NCI-H526 (cell line): ENCODE data around the gene ASIC3.
A peak's percentile ranks its signal among the peaks of the same experiment; 100 is the strongest.

Source experiments
- DNase-seq, 2 experiments: peaks; one replicate each; lab custom pipeline; 2025; lab: John Stamatoyannopoulos, UW

Gene ASIC3

GRCh38 chr7:151085691-151086620, 37.6 kb downstream of the ASIC3 start, which contains the start of gene AGAP3:
TSS of gene AGAP3 (plus strand) at chr7:151086475. CDS start at chr7:151086742, 267 bp downstream.
- peak; percentile 68 to 93 for DNase-seq

GRCh38 chr7:151086802-151087244, 38.5 kb downstream of the ASIC3 start:
- DNase-seq: peak in 1 of 2 experiments; percentile 69

GRCh38 chr7:151087245-151088018, 39.1 kb downstream of the ASIC3 start:
- peak in 1 of 2 experiments; percentile 82 for DNase-seq

- DNase-seq: peak in 1 of 2 experiments; percentile 53
Measured at GRCh38 chr7:151088019-151088855, 39.9 kb downstream of the ASIC3 start.

- peak in 1 of 2 experiments; percentile 63 for DNase-seq
Measured at GRCh38 chr7:151088856-151089699, 40.7 kb downstream of the ASIC3 start.

GRCh38 chr7:151089893-151090730, 41.8 kb downstream of the ASIC3 start:
- no peak for DNase-seq

GRCh38 chr7:151091003-151091402, 42.7 kb downstream of the ASIC3 start:
- DNase-seq: no peak

GRCh38 chr7:151091431-151091830, 43.1 kb downstream of the ASIC3 start:
- peak in 1 of 2 experiments; percentile 31 for DNase-seq

- no peak for DNase-seq
Measured at GRCh38 chr7:151091988-151092387, 43.7 kb downstream of the ASIC3 start.

- no peak for DNase-seq
Measured at GRCh38 chr7:151093748-151094147, 45.4 kb downstream of the ASIC3 start.

GRCh38 chr7:151094675-151095074, 46.3 kb downstream of the ASIC3 start:
- no peak for DNase-seq

- no peak for DNase-seq
Measured at GRCh38 chr7:151095123-151095797, 46.9 kb downstream of the ASIC3 start.

GRCh38 chr7:151095828-151096475, 47.6 kb downstream of the ASIC3 start:
- no peak for DNase-seq

GRCh38 chr7:151099486-151100211, 51.3 kb downstream of the ASIC3 start:
- no peak for DNase-seq

- DNase-seq: no peak
Measured at GRCh38 chr7:151100921-151101320, 52.6 kb downstream of the ASIC3 start.

- DNase-seq: no peak
Measured at GRCh38 chr7:151101621-151102396, 53.5 kb downstream of the ASIC3 start.
